GF-D8 (cell line): ENCODE results near the gene TTYH3.

Experiments
- DNase-seq: peaks from one replicate; lab custom pipeline; 2025; lab: John Stamatoyannopoulos, UW

The TTYH3 gene

DNA sequence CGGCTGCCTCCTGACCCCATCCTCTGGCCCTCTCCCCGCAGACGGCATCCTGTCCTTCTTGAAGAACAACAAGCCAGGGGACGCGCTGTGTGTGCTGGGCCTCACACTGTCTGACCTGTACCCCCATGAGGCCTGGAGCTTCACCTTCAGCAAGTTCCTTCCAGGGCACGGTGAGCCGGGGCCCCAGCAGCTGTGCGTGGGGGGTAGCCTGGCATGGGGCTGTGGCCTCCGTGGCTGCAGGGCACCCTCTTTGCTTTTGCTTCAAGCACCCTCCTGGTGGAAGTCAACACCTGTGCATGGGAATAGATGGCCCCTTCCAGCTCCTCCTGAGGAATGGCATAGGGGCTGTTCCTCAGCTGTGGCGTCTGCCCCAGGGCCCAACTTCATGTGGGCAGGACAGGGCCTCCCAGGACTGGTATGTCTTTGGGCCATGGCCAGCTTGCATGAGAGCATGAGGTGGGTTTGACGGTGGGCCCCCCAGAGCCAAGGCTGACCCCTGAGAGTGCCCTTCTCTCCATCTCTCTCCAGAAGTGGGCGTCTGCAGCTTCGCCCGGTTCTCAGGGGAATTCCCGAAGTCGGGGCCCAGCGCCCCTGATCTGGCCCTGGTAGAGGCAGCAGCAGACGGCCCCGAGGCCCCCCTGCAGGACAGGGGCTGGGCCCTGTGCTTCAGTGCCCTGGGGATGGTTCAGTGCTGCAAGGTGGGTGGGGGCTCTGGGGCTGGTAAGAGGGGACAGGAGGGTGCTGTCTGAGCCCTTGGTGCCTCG is 76.9 kb downstream of the TTYH3 start:
- no peak for DNase-seq

DNA sequence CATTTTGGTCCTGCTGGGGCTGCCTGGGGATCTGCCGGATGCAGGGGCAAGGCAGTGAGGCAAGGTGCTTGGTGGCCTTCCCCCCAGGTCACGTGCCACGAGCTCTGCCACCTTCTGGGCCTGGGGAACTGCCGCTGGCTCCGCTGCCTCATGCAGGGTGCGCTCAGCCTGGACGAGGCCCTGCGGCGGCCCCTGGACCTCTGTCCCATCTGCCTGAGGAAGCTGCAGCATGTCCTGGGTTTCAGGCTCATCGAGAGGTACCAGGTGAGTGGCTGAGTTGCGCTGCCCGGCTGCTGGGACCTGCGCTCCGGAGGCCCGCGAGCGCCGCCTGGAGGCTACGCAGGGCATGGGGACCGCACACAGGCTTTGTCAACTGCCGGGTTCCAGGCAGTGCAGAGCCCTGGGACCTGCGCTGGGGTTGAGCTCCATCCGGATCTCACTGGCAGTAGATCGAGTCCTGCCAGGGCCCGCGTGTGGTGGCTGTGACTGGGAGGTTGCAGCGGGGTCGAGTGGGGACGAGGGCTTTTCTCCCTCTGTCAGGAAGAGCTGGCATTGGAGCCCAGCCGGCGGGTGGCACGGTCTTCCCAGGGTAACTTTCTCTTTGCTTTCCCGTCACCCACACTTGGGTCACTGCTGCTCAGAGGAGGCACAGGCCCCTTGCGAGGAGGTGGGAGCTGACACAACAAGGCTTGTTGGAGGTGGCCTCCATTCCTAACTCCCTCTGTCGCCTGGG is 77.9 kb downstream of the TTYH3 start:
- peak; percentile 11 for DNase-seq

DNA sequence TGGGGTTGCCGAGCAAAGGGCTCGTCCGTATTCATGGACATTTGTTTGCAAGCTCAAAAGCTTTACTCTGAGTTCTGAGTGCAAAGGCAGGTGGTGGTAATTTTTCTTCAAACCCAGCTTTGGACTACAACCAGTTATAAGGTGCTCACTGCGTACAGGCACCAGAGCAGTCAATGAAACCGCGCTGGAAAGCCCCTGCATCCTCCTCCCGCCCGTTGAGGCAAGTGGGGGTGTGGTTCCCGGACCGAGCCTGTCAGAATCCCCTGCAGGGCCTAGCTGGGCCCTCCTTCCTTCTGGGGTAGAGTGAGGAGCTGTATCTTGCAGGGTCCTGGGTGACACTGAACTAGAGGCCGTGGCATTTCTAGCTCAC is 78.5 kb downstream of the TTYH3 start:
- no peak for DNase-seq

DNA sequence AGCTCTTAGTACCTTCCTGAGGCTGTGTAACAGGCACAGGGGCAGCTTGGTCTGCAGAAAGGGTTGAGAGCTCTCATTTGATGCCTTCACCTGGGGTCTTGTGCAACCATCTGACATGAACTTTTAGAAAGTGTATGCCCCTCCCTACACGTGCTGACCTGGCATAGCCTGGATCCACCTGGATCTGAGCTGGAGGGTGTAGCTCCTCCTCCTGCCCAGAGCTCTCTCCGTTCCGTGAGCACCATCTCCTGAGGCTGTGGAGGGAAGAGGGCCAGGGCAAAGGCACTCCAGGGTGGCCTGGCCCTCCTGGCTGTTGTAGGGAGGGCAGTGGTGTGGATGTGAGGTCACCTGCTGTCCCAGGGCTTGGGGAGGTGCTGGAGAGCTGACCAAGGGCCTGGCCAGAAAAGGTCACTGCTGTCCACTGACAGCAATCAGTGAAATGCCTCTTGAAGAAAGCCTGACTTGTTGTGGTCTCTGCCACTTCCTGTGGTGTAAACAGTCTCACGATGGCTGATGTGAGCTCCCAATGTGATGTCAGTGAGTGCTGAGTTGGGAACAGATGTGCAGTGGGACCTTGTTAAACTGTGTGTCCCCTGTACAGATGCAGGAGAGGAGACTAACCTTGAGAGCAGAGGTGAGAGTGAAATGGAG is 79.2 kb downstream of the TTYH3 start:
- peak; percentile 56 for DNase-seq

DNA sequence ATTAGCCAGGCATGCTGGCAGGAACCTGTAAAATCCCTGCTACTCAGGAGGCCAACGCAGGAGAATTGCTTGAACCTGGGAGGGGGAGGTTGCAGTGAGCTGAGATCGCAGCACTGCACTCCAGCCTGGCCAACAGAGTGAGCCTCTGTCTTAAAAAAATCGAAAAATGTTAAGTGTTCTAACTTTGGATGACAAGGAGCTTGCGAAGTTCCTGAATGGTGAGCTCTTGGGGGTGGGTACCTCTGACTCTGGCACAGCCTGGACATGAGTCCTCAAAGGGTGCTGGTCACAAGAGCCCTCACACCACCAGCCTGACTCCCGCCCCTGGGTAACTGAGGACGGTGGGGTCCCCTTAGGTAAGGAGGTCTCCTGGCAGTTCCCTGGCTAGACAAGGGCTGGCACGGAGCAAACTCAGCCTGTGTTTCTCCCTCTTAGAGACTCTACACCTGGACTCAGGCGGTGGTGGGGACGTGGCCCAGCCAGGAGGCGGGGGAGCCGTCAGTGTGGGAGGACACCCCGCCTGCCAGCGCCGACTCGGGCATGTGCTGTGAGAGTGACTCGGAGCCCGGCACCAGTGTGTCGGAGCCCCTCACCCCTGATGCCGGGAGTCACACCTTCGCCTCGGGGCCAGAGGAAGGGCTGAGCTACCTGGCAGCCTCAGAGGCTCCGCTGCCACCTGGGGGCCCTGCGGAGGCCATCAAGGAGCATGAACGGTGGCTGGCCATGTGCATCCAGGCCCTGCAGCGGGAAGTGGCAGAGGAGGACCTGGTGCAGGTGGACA is 80.3 kb downstream of the TTYH3 start:
- DNase-seq, result no peak

DNA sequence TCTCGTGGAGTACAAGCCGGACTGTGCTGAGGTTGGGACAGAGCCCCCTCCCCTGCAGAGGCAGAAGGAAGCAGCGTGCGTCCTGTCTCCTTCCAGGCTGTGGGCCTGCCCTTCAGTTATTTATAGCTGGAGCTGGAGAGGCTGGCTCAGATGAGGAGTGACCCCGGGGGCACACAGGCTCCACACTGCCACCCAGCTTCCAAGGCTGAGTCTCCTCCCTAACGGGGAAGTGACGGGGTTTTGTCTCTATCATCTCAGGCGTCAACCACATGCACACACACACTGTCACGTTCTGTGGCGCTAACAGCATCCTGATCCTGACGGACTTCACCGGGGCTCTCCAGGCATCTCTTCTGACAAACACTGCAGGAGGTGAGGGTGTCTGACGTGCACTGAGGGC is 81.6 kb downstream of the TTYH3 start:
- DNase-seq, result no peak

DNA sequence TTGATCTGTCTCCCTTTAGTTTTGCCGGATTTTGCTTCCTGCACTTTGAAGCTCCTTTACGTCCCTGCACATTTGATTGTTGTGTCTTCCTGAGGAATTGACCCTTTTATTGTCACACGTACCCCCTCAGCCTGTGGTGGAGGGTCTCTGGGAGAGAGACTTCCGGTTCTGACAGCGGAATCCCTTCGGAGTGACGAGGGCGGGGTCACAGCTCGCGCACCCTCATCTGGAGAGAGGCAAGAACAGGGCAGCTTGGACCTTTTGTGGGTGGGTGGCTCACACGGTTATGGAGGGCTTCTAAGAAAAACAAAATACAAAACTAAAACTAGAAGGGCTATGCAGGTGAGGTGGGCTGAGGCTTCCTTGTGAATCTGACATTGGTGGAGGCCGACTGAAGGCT is 82.2 kb downstream of the TTYH3 start:
- DNase-seq, result no peak
